ENCODE measurements around the gene EXOC6B. TPM values are rescaled to one million over a fixed set of nuclear protein-coding genes. Genes with fewer than 3 reads are reported as not detected.

EXOC6B gene
- total and polyA plus RNA-seq, 2 of the 8 experiments (the other 6 are each of a cell fraction or from before 2014, with no cell fraction given) = 13.5 to 33.0 TPM

- Histone ChIP-seq H3K23me2 (ENCODE audit: low read depth, low read length) (peaks cover 8% of the 10 kb centered on the region; the same call in 1 of the 2 replicates), H2BK5ac (ENCODE audit: low read depth, low read length) (no peak overlapping the region), H3K36me3 (ENCODE audit: control insufficient read depth in 2 of 4, insufficient read depth in 4 of 4, low read length in 3 of 4) (no peaks in the 10 kb centered on the region), H2AFZ (ENCODE audit: low read length) (no peak overlapping the region), H3K79me2 (ENCODE audit: control insufficient read depth in 1 of 2, insufficient read depth in 2 of 2, low read length in 2 of 2) (no peaks in the 10 kb centered on the region), H3K9ac (replicated peaks in 1 of 4; ENCODE audit: extremely low read depth in 1 of 4, low read depth in 3 of 4, low read length in 3 of 4) (no peak overlapping the region), H3K56ac (replicated peaks; ENCODE audit: insufficient read length, low read depth, low read length) (no peak overlapping the region), H3K27me3 (replicated peaks in 1 of 4; ENCODE audit: control insufficient read depth in 3 of 4, extremely low read depth in 1 of 4, insufficient read depth in 3 of 4, low read length in 3 of 4) (peaks cover 30 to 54% (median 49%) of the 10 kb centered on the region in 4 experiments), H3K9me3 (ENCODE audit: insufficient read depth in 2 of 2, low read depth in 1 of 2, low read length in 1 of 2) (no peaks in the 10 kb centered on the region; a peak in 1 of 4 replicates), H3K23ac (ENCODE audit: insufficient read length) (no peak overlapping the region), H4K20me1 (replicated peaks in 1 of 2; ENCODE audit: control insufficient read depth in 1 of 2, insufficient read depth in 2 of 2, low read length in 2 of 2) (peaks cover 3 to 4% of the 10 kb centered on the region in 2 experiments), H3K4ac (replicated peaks; ENCODE audit: insufficient read length, low read depth, low read length) (no peak overlapping the region), H2BK20ac (ENCODE audit: low read length) (no peak overlapping the region), H4K8ac (ENCODE audit: extremely low read depth, insufficient read depth, low read length) (no peak overlapping the region; the same call in 1 of the 2 replicates), H2BK12ac (ENCODE audit: low read depth, low read length) (no peak overlapping the region), H3K27ac (ENCODE audit: low read depth, low read length) (no peak overlapping the region), H2AK5ac (ENCODE audit: low read depth, low read length) (0 out of 2 replicates have a peak overlapping the region, but pooled peaks have one; percentile 1), H3K18ac (ENCODE audit: extremely low read depth, low read length) (no peak overlapping the region), H2BK15ac (ENCODE audit: low read length) (0 out of 2 replicates have a peak overlapping the region, but pooled peaks have one; percentile 61), H4K5ac (ENCODE audit: insufficient read length, low read depth, low read length) (no peak overlapping the region), H3K4me1 (replicated peaks in 1 of 4; ENCODE audit: control insufficient read depth in 3 of 4, insufficient read depth in 4 of 4, low read length in 3 of 4) (peaks cover 0 to 25% (median 20%) of the 10 kb centered on the region in 4 experiments; a peak in 6 of 7 replicates), H3K4me3 (ENCODE audit: extremely low read depth in 1 of 4, insufficient read depth in 2 of 4, low read depth in 3 of 4, low read length in 4 of 4) (no peak overlapping the region), H2BK120ac (replicated peaks; ENCODE audit: low read depth, low read length) (no peak overlapping the region), H4K91ac (replicated peaks; ENCODE audit: insufficient read length, low read length) (no peak overlapping the region), H3K4me2 (ENCODE audit: insufficient read depth in 1 of 2, low read depth in 2 of 2, low read length in 2 of 2) (no peak overlapping the region), H3K79me1 (ENCODE audit: low read depth, low read length) (no peaks in the 10 kb centered on the region), H3K14ac (ENCODE audit: insufficient read length) (no peak overlapping the region)
- no peak for FAIRE-seq
- TF ChIP-seq EZH2 (IDR thresholded peaks at IDR 0.05; ENCODE audit: low read depth, low read length, severe bottlenecking) (no peak), YY1 (IDR thresholded peaks at IDR 0.05; ENCODE audit: low read depth, low read length) (no peak), JUN (IDR thresholded peaks at IDR 0.05; ENCODE audit: low read depth, low read length) (no peak), GTF2F1 (IDR thresholded peaks at IDR 0.05; ENCODE audit: borderline replicate concordance, low read depth, low read length) (no peak), HDAC6 (IDR thresholded peaks at IDR 0.05; ENCODE audit: low read depth, low read length) (no peak), BACH1 (IDR thresholded peaks at IDR 0.05; ENCODE audit: low read length) (no peak)
- POLR2A ChIA-PET (ENCODE audit: partially characterized antibody) = no interaction called here
- no peak for DNase-seq (ENCODE audit: low read depth in 1 of 2, low spot score in 2 of 2)
- WGBS, 2 experiments (ENCODE audit: extremely low coverage in 1 of 2, insufficient coverage in 1 of 2, insufficient read length in 1 of 2, insufficient replicate concordance in 2 of 2, low coverage in 1 of 2, low lambda C conversion rate in 2 of 2, missing lambda C conversion rate in 1 of 2) = 84% methylated on average over 12 of the region's 14 CpGs; no CpG with 5 or more reads in 1 of the 2 experiments
- CTCF ChIA-PET (ENCODE audit: partially characterized antibody) = interaction anchor here (0.5 to 9.5 kb wide), 6 partner anchors 10 to 1038 kb away, joined by 3 to 70 read pairs (median 5); no protein-coding TSS in a partner anchor
These were observed 685.8 kb downstream of the EXOC6B start for GRCh38 chr2:72139874-72140620.
